ENCODE measurements around the gene FRMD3. TPM values are rescaled to one million over a fixed set of nuclear protein-coding genes. Genes with fewer than 3 reads are reported as not detected.

Gene FRMD3
- total RNA-seq, 1 donor from 2014 or later, result 10.1 TPM

- peak; percentile 77 for DNase-seq
Observed at GRCh38 chr9:83281306-83282255, 256.6 kb downstream of the FRMD3 start.

GRCh38 chr9:83280790-83281189 lies 257.4 kb downstream of the FRMD3 start:
- no peak for DNase-seq

GRCh38 chr9:83280268-83280667 lies 257.9 kb downstream of the FRMD3 start:
- no peak for DNase-seq

GRCh38 chr9:83274787-83275186 lies 263.4 kb downstream of the FRMD3 start:
- no peak for DNase-seq

- no peak for DNase-seq
Observed at GRCh38 chr9:83271665-83272071, 266.5 kb downstream of the FRMD3 start.

GRCh38 chr9:83270116-83270515 lies 268.1 kb downstream of the FRMD3 start:
- DNase-seq, result no peak

- no peak for DNase-seq
Observed at GRCh38 chr9:83267741-83268140, 270.5 kb downstream of the FRMD3 start.

- DNase-seq, result peak; percentile 10
Observed at GRCh38 chr9:83266666-83267496, 271.3 kb downstream of the FRMD3 start.

GRCh38 chr9:83266331-83266665 lies 271.9 kb downstream of the FRMD3 start:
- DNase-seq, result peak; percentile 60

GRCh38 chr9:83264315-83264714 lies 273.9 kb downstream of the FRMD3 start:
- DNase-seq, result no peak

GRCh38 chr9:83259558-83259957 lies 278.6 kb downstream of the FRMD3 start:
- DNase-seq, result no peak

GRCh38 chr9:83257937-83258891 lies 280.0 kb downstream of the FRMD3 start:
- DNase-seq, result no peak

- DNase-seq, result no peak
Observed at GRCh38 chr9:83247732-83248131, 290.5 kb downstream of the FRMD3 start.

- no peak for DNase-seq
Observed at GRCh38 chr9:83245979-83246659, 292.1 kb downstream of the FRMD3 start.

GRCh38 chr9:83242066-83242465 lies 296.1 kb downstream of the FRMD3 start:
- DNase-seq, result no peak

- DNase-seq, result no peak
Observed at GRCh38 chr9:83240671-83241070, 297.5 kb downstream of the FRMD3 start.

GRCh38 chr9:83239747-83240146 lies 298.5 kb downstream of the FRMD3 start:
- DNase-seq, result peak; percentile 62

GRCh38 chr9:83238871-83239640 lies 299.1 kb downstream of the FRMD3 start:
- peak; percentile 26 for DNase-seq

GRCh38 chr9:83236029-83236696 lies 302.0 kb downstream of the FRMD3 start:
- DNase-seq, result no peak

- no peak for DNase-seq
Observed at GRCh38 chr9:83235526-83235925, 302.7 kb downstream of the FRMD3 start.
